GM12892 (cell line): ENCODE data around the gene TSEN2.
A peak's percentile ranks its signal among the peaks of the same experiment; 100 is the strongest.
"Not testable (repeated sequence)": the region's sequence is repeated elsewhere in the genome, so short reads cannot be mapped to it uniquely, and the experiment has no call there.

Experiments
- DNase-seq: peaks from one replicate; pipeline ENCODE4 v3.0.0; 2011; ENCODE audit not compliant: insufficient read length
- FAIRE-seq: peaks from 2 replicates; lab custom pipeline; 2011; peaks lifted over from hg19 to GRCh38; lab: Jason Lieb, UNC
- POLR2A ChIP-seq: IDR thresholded peaks from 2 replicates; pipeline ENCODE4 v1.6.1; 2011; ENCODE audit warnings: low read depth, low read length, control low read depth
- POLR2AphosphoS5 ChIP-seq: IDR thresholded peaks from 2 replicates; pipeline ENCODE4 v1.6.1; 2011; ENCODE audit warnings: low read depth, low read length, control low read depth
- TAF1 ChIP-seq: IDR thresholded peaks from 2 replicates; pipeline ENCODE4 v1.6.1; 2011; ENCODE audit warnings: low read depth, mild to moderate bottlenecking, control low read depth, low read length, borderline replicate concordance

TSEN2 gene

GRCh38 chr3:12518261-12519028 lies 34.2 kb downstream of the TSEN2 start:
- DNase-seq (no peak), FAIRE-seq (no peak)
- TF ChIP-seq TAF1 (no peak), POLR2AphosphoS5 (no peak), POLR2A (no peak)

GRCh38 chr3:12521010-12521409 lies 36.7 kb downstream of the TSEN2 start:
- DNase-seq: no peak
- TF ChIP-seq POLR2A (no peak), TAF1 (no peak), POLR2AphosphoS5 (no peak)
- FAIRE-seq: no peak

- no peak for TF ChIP-seq POLR2AphosphoS5
- no peak for TF ChIP-seq TAF1
- no peak for TF ChIP-seq POLR2A
- no peak for DNase-seq
- no peak for FAIRE-seq
Measured at GRCh38 chr3:12522721-12523120, 38.4 kb downstream of the TSEN2 start.

- DNase-seq (no peak), FAIRE-seq (no peak)
- no peak for TF ChIP-seq POLR2AphosphoS5
- no peak for TF ChIP-seq TAF1
- no peak for TF ChIP-seq POLR2A
Measured at GRCh38 chr3:12527757-12528143, 43.5 kb downstream of the TSEN2 start.

- FAIRE-seq (no peak), DNase-seq (no peak)
- TF ChIP-seq TAF1: no peak
- no peak for TF ChIP-seq POLR2AphosphoS5
- TF ChIP-seq POLR2A: no peak
Measured at GRCh38 chr3:12532182-12532581, 47.9 kb downstream of the TSEN2 start.

GRCh38 chr3:12536423-12536822 lies 52.1 kb downstream of the TSEN2 start:
- no peak for TF ChIP-seq TAF1
- TF ChIP-seq POLR2AphosphoS5: no peak
- TF ChIP-seq POLR2A: no peak
- no peak for FAIRE-seq
- DNase-seq: no peak

- FAIRE-seq (no peak), DNase-seq (no peak)
- TF ChIP-seq POLR2AphosphoS5 (no peak), TAF1 (no peak), POLR2A (no peak)
Measured at GRCh38 chr3:12541625-12542024, 57.3 kb downstream of the TSEN2 start.

- FAIRE-seq, DNase-seq: not testable (repeated sequence)
Measured at GRCh38 chr3:12543497-12543896, 59.2 kb downstream of the TSEN2 start.

GRCh38 chr3:12544652-12545472 lies 60.6 kb downstream of the TSEN2 start:
- no peak for DNase-seq
- no peak for TF ChIP-seq POLR2A
- no peak for TF ChIP-seq TAF1
- no peak for FAIRE-seq

- DNase-seq: no peak
- TF ChIP-seq POLR2AphosphoS5 (no peak), TAF1 (no peak), POLR2A (no peak)
- no peak for FAIRE-seq
Measured at GRCh38 chr3:12545473-12545791, 61.2 kb downstream of the TSEN2 start, which contains the start of gene MKRN2OS. MKRN2OS (minus strand) TSS chr3:12545499; CDS start chr3:12545464, 35 bp downstream.

- no peak for FAIRE-seq
- no peak for DNase-seq
- no peak for TF ChIP-seq POLR2A
- no peak for TF ChIP-seq TAF1
- no peak for TF ChIP-seq POLR2AphosphoS5
Measured at GRCh38 chr3:12549971-12550760, 65.9 kb downstream of the TSEN2 start.

GRCh38 chr3:12553921-12554391 lies 69.7 kb downstream of the TSEN2 start:
- TF ChIP-seq POLR2A (no peak), POLR2AphosphoS5 (no peak), TAF1 (peak; percentile 41; the same call in 1 of the 2 replicates)
- no peak for DNase-seq
- FAIRE-seq: peak; percentile 38
